Activated CD4-positive, alpha-beta T cell treated with anti-CD3 and anti-CD28 coated beads, Interleukin-2, amount 10 ng/mL, durations not matched to agents 7 days and 5 days (primary cell): Measurements from ENCODE around the gene NAP1L4. TPM values are rescaled to one million over a fixed set of nuclear protein-coding genes. Genes with fewer than 3 reads are reported as not detected.

Source experiments
- CTCF ChIA-PET: fragments of 350-600 bp; sonication (Branson Sonifier 250); formaldehyde crosslinking; loops from one replicate; lab custom pipeline; 2021; ENCODE audit warnings: antibody characterized with exemption; lab: Charles Lee
- POLR2A ChIA-PET: fragments of 350-600 bp; sonication (Branson Sonifier 250); formaldehyde crosslinking; loops from one replicate; lab custom pipeline; 2021; ENCODE audit warnings: antibody characterized with exemption; lab: Charles Lee
- DNase-seq: peaks from one replicate; pipeline ENCODE4 v3.0.0-alpha.2; 2020
- H3K27ac Mint-ChIP-seq: one replicate; pipeline ENCODE4 v1.8.0; 2021; ENCODE audit warnings: mild to moderate bottlenecking, moderate library complexity, mixed read lengths
- H3K27me3 Mint-ChIP-seq: one replicate; pipeline ENCODE4 v1.8.0; 2021; ENCODE audit warnings: mixed read lengths
- H3K36me3 Mint-ChIP-seq: one replicate; pipeline ENCODE4 v1.8.0; 2021; ENCODE audit warnings: low read depth, mixed read lengths
- H3K4me1 Mint-ChIP-seq: one replicate; pipeline ENCODE4 v1.8.0; 2021; ENCODE audit warnings: mixed read lengths
- H3K4me3 Mint-ChIP-seq: one replicate; pipeline ENCODE4 v1.8.0; 2021; ENCODE audit warnings: mild to moderate bottlenecking, moderate library complexity, mixed read lengths
- H3K9me3 Mint-ChIP-seq: one replicate; pipeline ENCODE4 v1.8.0; 2021; ENCODE audit warnings: mixed read lengths
- total RNA-seq, 2 experiments: library from RNA; stranded (reverse); gene quantifications; one replicate each; pipeline ENCODE4 v1.2.3, GENCODE V29; 2021

Gene NAP1L4
- total RNA-seq, 2 experiments from 2014 or later: 354 to 367 TPM

GRCh38 chr11:2898366-2899079, 93.6 kb downstream of the NAP1L4 start:
- no peaks in the 10 kb centered on the region for H3K27me3 Mint-ChIP-seq
- ChIA-PET CTCF (interaction anchor here (0.9 to 1.7 kb wide), 2 partner anchors 11 to 366 kb away, joined by 3 to 7 read pairs; no protein-coding TSS in a partner anchor), POLR2A (interaction anchor here (0.6 kb wide), 1 partner anchor 31 kb away, joined by 7 read pairs; no protein-coding TSS in a partner anchor)
- no peaks in the 10 kb centered on the region for H3K9me3 Mint-ChIP-seq
- H3K27ac Mint-ChIP-seq: peak overlapping the region; percentile 96
- peak overlapping the region; percentile 65 for H3K4me3 Mint-ChIP-seq
- peaks cover 48% of the 10 kb centered on the region for H3K4me1 Mint-ChIP-seq
- H3K36me3 Mint-ChIP-seq: no peaks in the 10 kb centered on the region
- DNase-seq: peak; percentile 65

GRCh38 chr11:2897048-2897447, 95.1 kb downstream of the NAP1L4 start:
- peak overlapping the region; percentile 5 for H3K27ac Mint-ChIP-seq
- POLR2A ChIA-PET: no interaction called here
- H3K36me3 Mint-ChIP-seq: no peaks in the 10 kb centered on the region
- no peaks in the 10 kb centered on the region for H3K9me3 Mint-ChIP-seq
- CTCF ChIA-PET: interaction anchor here (1.4 kb wide), 1 partner anchor 25 kb away, joined by 3 read pairs; no protein-coding TSS in a partner anchor
- no peak for DNase-seq
- no peaks in the 10 kb centered on the region for H3K27me3 Mint-ChIP-seq
- peaks cover 50% of the 10 kb centered on the region for H3K4me1 Mint-ChIP-seq
- no peak overlapping the region for H3K4me3 Mint-ChIP-seq

GRCh38 chr11:2896047-2896446, 96.1 kb downstream of the NAP1L4 start:
- POLR2A ChIA-PET: no interaction called here
- H3K4me3 Mint-ChIP-seq: no peak overlapping the region
- CTCF ChIA-PET: interaction anchor here (1.3 to 1.5 kb wide), 5 partner anchors 26 to 475 kb away, joined by 3 to 5 read pairs (median 4); no protein-coding TSS in a partner anchor
- no peaks in the 10 kb centered on the region for H3K9me3 Mint-ChIP-seq
- no peaks in the 10 kb centered on the region for H3K36me3 Mint-ChIP-seq
- H3K27me3 Mint-ChIP-seq: no peaks in the 10 kb centered on the region
- no peak overlapping the region for H3K27ac Mint-ChIP-seq
- H3K4me1 Mint-ChIP-seq: peaks cover 52% of the 10 kb centered on the region
- no peak for DNase-seq

Other genes with a start within 250 kb of the NAP1L4 start
- under 1 TPM; 0.29 to 0.40 TPM for gene CDKN1C, start 106.6 kb downstream of the NAP1L4 start, total RNA-seq
- gene PHLDA2, start 62.9 kb downstream of the NAP1L4 start, total RNA-seq: under 1 TPM; 0.35 to 0.45 TPM
- 10 to 100 TPM; 81.4 to 97.6 TPM for gene CARS1, start 65.1 kb upstream of the NAP1L4 start, total RNA-seq
- 10 to 100 TPM in 1 of 2 experiments, 1 to 10 TPM in 1; 9.6 to 12.0 TPM for gene OSBPL5, start 173.0 kb upstream of the NAP1L4 start, total RNA-seq
- not detected for gene MRGPRG, start 226.5 kb upstream of the NAP1L4 start, total RNA-seq
- not detected for gene MRGPRE, start 240.1 kb upstream of the NAP1L4 start, total RNA-seq